ENCODE measurements around the gene XKR8. TPM values are rescaled to one million over a fixed set of nuclear protein-coding genes. Genes with fewer than 3 reads are reported as not detected.

The XKR8 gene
- total and polyA plus RNA-seq, 2 donors (not counting 1 experiment from before 2014, with no cell fraction given), result 5.5 to 9.2 TPM

DNA sequence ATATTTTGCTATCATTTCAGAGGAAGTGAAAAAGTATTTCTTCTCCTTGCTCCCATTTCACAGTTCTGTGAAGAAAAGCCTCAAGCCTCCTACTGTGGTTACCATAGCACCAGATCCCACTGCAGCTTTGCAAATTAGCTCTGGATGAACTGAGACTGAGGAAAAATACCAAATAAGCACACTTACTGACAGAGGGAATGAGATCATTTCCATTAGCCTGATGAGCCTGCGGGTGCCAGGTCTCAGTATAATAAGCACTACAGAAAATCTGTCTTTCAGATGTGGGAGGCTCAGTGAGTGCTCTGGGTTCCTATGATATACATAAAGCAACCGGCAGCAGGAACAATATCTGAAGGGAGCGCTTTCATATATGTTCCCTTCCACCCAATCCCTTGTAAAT lies 21.4 kb downstream of the XKR8 start:
- peak in 1 of 2 donors; percentile 60 for DNase-seq (ENCODE audit: low read depth in 2 of 2)
- H3K4me1 ChIP-seq (ENCODE audit: control insufficient read depth, extremely low read depth, insufficient read depth, low read length), result no peaks in the 10 kb centered on the region
- no peaks in the 10 kb centered on the region for H3K36me3 ChIP-seq (ENCODE audit: control insufficient read depth, insufficient read depth, low read length)
- no peaks in the 10 kb centered on the region for H3K79me2 ChIP-seq (ENCODE audit: control insufficient read depth, insufficient read depth, low read length)
- H3K9ac ChIP-seq (ENCODE audit: insufficient read depth, low read length), result no peak overlapping the region
- H4K20me1 ChIP-seq (ENCODE audit: control insufficient read depth, extremely low read depth, insufficient read depth, low read length), result no peaks in the 10 kb centered on the region
- no peak overlapping the region for H3K4me2 ChIP-seq (ENCODE audit: extremely low read depth, insufficient read depth, low read length)
- no peaks in the 10 kb centered on the region for H3K9me3 ChIP-seq (ENCODE audit: control insufficient read depth, insufficient read depth, low read depth, low read length)
- H2AFZ ChIP-seq (ENCODE audit: low read length), result no peak overlapping the region
- TF ChIP-seq, protein P1, sequence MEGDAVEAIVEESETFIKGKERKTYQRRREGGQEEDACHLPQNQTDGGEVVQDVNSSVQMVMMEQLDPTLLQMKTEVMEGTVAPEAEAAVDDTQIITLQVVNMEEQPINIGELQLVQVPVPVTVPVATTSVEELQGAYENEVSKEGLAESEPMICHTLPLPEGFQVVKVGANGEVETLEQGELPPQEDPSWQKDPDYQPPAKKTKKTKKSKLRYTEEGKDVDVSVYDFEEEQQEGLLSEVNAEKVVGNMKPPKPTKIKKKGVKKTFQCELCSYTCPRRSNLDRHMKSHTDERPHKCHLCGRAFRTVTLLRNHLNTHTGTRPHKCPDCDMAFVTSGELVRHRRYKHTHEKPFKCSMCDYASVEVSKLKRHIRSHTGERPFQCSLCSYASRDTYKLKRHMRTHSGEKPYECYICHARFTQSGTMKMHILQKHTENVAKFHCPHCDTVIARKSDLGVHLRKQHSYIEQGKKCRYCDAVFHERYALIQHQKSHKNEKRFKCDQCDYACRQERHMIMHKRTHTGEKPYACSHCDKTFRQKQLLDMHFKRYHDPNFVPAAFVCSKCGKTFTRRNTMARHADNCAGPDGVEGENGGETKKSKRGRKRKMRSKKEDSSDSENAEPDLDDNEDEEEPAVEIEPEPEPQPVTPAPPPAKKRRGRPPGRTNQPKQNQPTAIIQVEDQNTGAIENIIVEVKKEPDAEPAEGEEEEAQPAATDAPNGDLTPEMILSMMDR (conservative IDR thresholded peaks at IDR 0.05 in 1 of 2, IDR thresholded peaks at IDR 0.05 in 1 of 2; ENCODE audit: low read depth in 1 of 2, low read length in 2 of 2), result no peak
- no peak for TF ChIP-seq EZH2 (IDR thresholded peaks at IDR 0.05; ENCODE audit: low read length, missing control alignments)
- no peak overlapping the region for H3K4me3 ChIP-seq (replicated peaks in 1 of 4; ENCODE audit: control extremely low read depth in 1 of 4, insufficient read depth in 1 of 4, low read depth in 3 of 4, low read length in 4 of 4)
- no peak overlapping the region for H3K27ac ChIP-seq (ENCODE audit: insufficient read depth, low read length)
- no peaks in the 10 kb centered on the region for H3K27me3 ChIP-seq (ENCODE audit: control insufficient read depth, insufficient read depth, low read length)

DNA sequence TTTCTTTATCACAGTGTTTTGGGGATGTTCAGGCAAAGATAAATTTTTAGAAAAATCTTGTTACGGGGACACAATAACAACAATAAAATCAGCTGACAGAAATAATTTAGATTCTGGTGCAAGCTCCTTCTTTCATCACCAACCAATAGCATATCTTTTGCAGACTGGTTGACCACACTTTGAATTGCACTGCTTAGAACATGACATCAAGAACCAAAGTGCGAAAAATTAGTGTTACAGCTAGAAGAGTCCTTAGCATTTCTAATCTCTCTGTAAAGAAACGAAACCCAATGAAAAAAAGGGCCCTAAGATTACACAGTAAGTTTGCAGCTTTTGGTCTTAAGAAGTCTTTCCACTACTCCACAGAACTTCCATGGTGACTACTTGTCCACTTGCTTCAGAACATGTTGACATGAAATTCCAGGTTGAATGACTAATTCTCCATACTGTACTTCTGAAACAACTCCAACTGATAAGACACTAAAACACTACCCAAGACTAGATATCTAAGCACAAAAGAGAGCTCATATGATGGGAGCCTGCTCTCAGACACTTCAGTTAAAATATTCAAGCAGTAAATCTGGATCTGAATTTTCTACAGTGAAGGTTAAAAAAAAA lies 31.3 kb downstream of the XKR8 start:
- Histone ChIP-seq H3K36me3 (ENCODE audit: control insufficient read depth, insufficient read depth, low read length) (peaks cover 9% of the 10 kb centered on the region), H4K20me1 (ENCODE audit: control insufficient read depth, extremely low read depth, insufficient read depth, low read length) (no peaks in the 10 kb centered on the region), H3K27me3 (ENCODE audit: control insufficient read depth, insufficient read depth, low read length) (no peaks in the 10 kb centered on the region), H2AFZ (ENCODE audit: low read length) (no peak overlapping the region), H3K79me2 (ENCODE audit: control insufficient read depth, insufficient read depth, low read length) (no peaks in the 10 kb centered on the region), H3K4me3 (replicated peaks in 1 of 4; ENCODE audit: control extremely low read depth in 1 of 4, insufficient read depth in 1 of 4, low read depth in 3 of 4, low read length in 4 of 4) (no peak overlapping the region), H3K9ac (ENCODE audit: insufficient read depth, low read length) (no peak overlapping the region), H3K4me2 (ENCODE audit: extremely low read depth, insufficient read depth, low read length) (no peak overlapping the region), H3K9me3 (ENCODE audit: control insufficient read depth, insufficient read depth, low read depth, low read length) (no peaks in the 10 kb centered on the region), H3K4me1 (ENCODE audit: control insufficient read depth, extremely low read depth, insufficient read depth, low read length) (no peaks in the 10 kb centered on the region), H3K27ac (ENCODE audit: insufficient read depth, low read length) (no peak overlapping the region)
- DNase-seq (ENCODE audit: low read depth in 2 of 2), result peak in 1 of 2 donors; percentile 50
- TF ChIP-seq, protein P1 (conservative IDR thresholded peaks at IDR 0.05 in 1 of 2, IDR thresholded peaks at IDR 0.05 in 1 of 2; ENCODE audit: low read depth in 1 of 2, low read length in 2 of 2), result no peak
- no peak for TF ChIP-seq EZH2 (IDR thresholded peaks at IDR 0.05; ENCODE audit: low read length, missing control alignments)

DNA sequence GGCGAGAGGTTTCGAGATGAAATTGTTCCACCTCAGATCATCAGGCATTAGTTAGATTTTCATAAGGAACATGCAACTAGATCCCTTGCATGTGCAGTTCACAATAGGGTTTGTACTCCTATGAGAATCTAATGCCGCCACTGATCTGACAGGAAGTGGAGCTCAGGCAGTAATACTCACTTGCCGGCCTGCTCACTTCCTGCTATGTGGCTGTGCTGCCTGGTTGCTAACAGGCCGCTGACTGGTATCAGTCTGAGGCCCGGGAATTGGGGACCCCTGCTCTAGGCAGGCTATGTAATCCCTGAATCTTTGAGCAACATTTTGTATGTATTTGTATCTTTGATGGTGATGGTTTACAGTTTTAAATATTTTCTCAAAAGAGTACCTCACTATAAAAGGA lies 32.5 kb downstream of the XKR8 start:
- DNase-seq (ENCODE audit: low read depth in 2 of 2), result no peak
- Histone ChIP-seq H3K27me3 (ENCODE audit: control insufficient read depth, insufficient read depth, low read length) (no peaks in the 10 kb centered on the region), H3K27ac (ENCODE audit: insufficient read depth, low read length) (no peak overlapping the region)

More for the DNA sequence above, 32.5 kb downstream of the XKR8 start:
- Histone ChIP-seq H3K79me2 (ENCODE audit: control insufficient read depth, insufficient read depth, low read length) (no peaks in the 10 kb centered on the region), H2AFZ (ENCODE audit: low read length) (no peak overlapping the region), H3K4me3 (replicated peaks in 1 of 4; ENCODE audit: control extremely low read depth in 1 of 4, insufficient read depth in 1 of 4, low read depth in 3 of 4, low read length in 4 of 4) (no peak overlapping the region), H3K4me1 (ENCODE audit: control insufficient read depth, extremely low read depth, insufficient read depth, low read length) (no peaks in the 10 kb centered on the region), H3K9ac (ENCODE audit: insufficient read depth, low read length) (no peak overlapping the region), H3K36me3 (ENCODE audit: control insufficient read depth, insufficient read depth, low read length) (peaks cover 10% of the 10 kb centered on the region), H3K4me2 (ENCODE audit: extremely low read depth, insufficient read depth, low read length) (no peak overlapping the region), H4K20me1 (ENCODE audit: control insufficient read depth, extremely low read depth, insufficient read depth, low read length) (no peaks in the 10 kb centered on the region), H3K9me3 (ENCODE audit: control insufficient read depth, insufficient read depth, low read depth, low read length) (no peaks in the 10 kb centered on the region)
- TF ChIP-seq, protein P1 (conservative IDR thresholded peaks at IDR 0.05 in 1 of 2, IDR thresholded peaks at IDR 0.05 in 1 of 2; ENCODE audit: low read depth in 1 of 2, low read length in 2 of 2), result no peak
- no peak for TF ChIP-seq EZH2 (IDR thresholded peaks at IDR 0.05; ENCODE audit: low read length, missing control alignments)
